Measurements from ENCODE around the gene WNT7B. TPM values are rescaled to one million over a fixed set of nuclear protein-coding genes. Genes with fewer than 3 reads are reported as not detected.

Gene WNT7B
- total RNA-seq, 2 experiments from 2014 or later, result not detected

DNA sequence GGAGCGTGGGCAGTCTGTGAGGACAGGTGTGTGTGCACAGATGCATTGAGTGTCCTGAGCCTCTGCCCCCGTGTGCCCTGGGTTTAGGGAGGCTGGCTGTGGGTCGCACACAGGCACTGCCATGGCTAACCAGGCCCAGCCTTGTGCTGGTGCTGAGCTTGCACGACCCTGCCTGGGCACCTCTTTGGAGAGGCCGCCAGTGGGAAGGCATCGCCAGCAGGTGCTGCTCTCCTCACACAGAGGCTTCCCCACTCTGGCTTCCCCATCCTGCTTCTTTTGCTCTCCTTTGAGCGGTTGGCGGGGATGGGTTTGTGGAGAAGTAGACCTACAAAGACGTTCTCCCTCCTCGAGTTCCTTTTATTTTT lies 4.1 kb downstream of the WNT7B start:
- Mint-ChIP-seq H3K4me1 (ENCODE audit: low read depth) (no peaks in the 10 kb centered on the region), H3K36me3 (ENCODE audit: low read depth) (no peaks in the 10 kb centered on the region), H3K4me3 (no peak overlapping the region), H3K27me3 (peaks cover 55% of the 10 kb centered on the region), H3K9me3 (no peaks in the 10 kb centered on the region), H3K27ac (no peak overlapping the region)
- POLR2A ChIA-PET, result no interaction called here
- Histone ChIP-seq H3K9me3 (ENCODE audit: control insufficient read depth in 1 of 2, insufficient read depth in 1 of 2, low read length in 2 of 2) (peaks cover 0 to 15% of the 10 kb centered on the region in 2 experiments), H3K36me3 (ENCODE audit: insufficient read depth, low read length) (no peaks in the 10 kb centered on the region), H3K27me3 (ENCODE audit: control insufficient read depth in 1 of 2, insufficient read depth in 2 of 2, low read length in 2 of 2) (peaks cover 46 to 76% of the 10 kb centered on the region in 2 experiments), H3K4me1 (ENCODE audit: insufficient read depth, low read length) (peaks cover 23% of the 10 kb centered on the region), H3K4me3 (ENCODE audit: low read length) (no peak overlapping the region), H3K27ac (ENCODE audit: low read depth in 1 of 2, low read length in 2 of 2) (no peak overlapping the region)
- intact Hi-C loops (cut with DNase I, micrococcal nuclease), result no loop called here
- CTCF ChIA-PET, result no interaction called here
- no peak for ATAC-seq (ENCODE audit: poor library complexity)
- no peak for DNase-seq
- TF ChIP-seq, protein P1, sequence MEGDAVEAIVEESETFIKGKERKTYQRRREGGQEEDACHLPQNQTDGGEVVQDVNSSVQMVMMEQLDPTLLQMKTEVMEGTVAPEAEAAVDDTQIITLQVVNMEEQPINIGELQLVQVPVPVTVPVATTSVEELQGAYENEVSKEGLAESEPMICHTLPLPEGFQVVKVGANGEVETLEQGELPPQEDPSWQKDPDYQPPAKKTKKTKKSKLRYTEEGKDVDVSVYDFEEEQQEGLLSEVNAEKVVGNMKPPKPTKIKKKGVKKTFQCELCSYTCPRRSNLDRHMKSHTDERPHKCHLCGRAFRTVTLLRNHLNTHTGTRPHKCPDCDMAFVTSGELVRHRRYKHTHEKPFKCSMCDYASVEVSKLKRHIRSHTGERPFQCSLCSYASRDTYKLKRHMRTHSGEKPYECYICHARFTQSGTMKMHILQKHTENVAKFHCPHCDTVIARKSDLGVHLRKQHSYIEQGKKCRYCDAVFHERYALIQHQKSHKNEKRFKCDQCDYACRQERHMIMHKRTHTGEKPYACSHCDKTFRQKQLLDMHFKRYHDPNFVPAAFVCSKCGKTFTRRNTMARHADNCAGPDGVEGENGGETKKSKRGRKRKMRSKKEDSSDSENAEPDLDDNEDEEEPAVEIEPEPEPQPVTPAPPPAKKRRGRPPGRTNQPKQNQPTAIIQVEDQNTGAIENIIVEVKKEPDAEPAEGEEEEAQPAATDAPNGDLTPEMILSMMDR (IDR thresholded peaks at IDR 0.05), result no peak

- ChIA-PET CTCF (no interaction called here), POLR2A (no interaction called here)
- H3K4me1 Mint-ChIP-seq (ENCODE audit: low read depth), result no peaks in the 10 kb centered on the region
- intact Hi-C loops (cut with DNase I, micrococcal nuclease), result no loop called here
- H3K27ac ChIP-seq (ENCODE audit: low read depth in 1 of 2, low read length in 2 of 2), result no peak overlapping the region
- H3K27me3 ChIP-seq (ENCODE audit: control insufficient read depth in 1 of 2, insufficient read depth in 2 of 2, low read length in 2 of 2), result peaks cover 43 to 71% of the 10 kb centered on the region in 2 experiments
- H3K4me3 ChIP-seq (ENCODE audit: low read length), result no peak overlapping the region
- H3K9me3 Mint-ChIP-seq, result no peaks in the 10 kb centered on the region
- no peak for DNase-seq
- TF ChIP-seq, protein P1 (IDR thresholded peaks at IDR 0.05), result no peak
- ATAC-seq (ENCODE audit: poor library complexity), result no peak
- no peak overlapping the region for H3K4me3 Mint-ChIP-seq
- H3K27ac Mint-ChIP-seq, result no peak overlapping the region
- H3K36me3 ChIP-seq (ENCODE audit: insufficient read depth, low read length), result no peaks in the 10 kb centered on the region
- peaks cover 0 to 11% of the 10 kb centered on the region in 2 experiments for H3K9me3 ChIP-seq (ENCODE audit: control insufficient read depth in 1 of 2, insufficient read depth in 1 of 2, low read length in 2 of 2)
- peaks cover 50% of the 10 kb centered on the region for H3K27me3 Mint-ChIP-seq
- peaks cover 18% of the 10 kb centered on the region for H3K4me1 ChIP-seq (ENCODE audit: insufficient read depth, low read length)
- H3K36me3 Mint-ChIP-seq (ENCODE audit: low read depth), result no peaks in the 10 kb centered on the region
Observed at GRCh38 chr22:45972091-45972888, 4.7 kb downstream of the WNT7B start.

DNA sequence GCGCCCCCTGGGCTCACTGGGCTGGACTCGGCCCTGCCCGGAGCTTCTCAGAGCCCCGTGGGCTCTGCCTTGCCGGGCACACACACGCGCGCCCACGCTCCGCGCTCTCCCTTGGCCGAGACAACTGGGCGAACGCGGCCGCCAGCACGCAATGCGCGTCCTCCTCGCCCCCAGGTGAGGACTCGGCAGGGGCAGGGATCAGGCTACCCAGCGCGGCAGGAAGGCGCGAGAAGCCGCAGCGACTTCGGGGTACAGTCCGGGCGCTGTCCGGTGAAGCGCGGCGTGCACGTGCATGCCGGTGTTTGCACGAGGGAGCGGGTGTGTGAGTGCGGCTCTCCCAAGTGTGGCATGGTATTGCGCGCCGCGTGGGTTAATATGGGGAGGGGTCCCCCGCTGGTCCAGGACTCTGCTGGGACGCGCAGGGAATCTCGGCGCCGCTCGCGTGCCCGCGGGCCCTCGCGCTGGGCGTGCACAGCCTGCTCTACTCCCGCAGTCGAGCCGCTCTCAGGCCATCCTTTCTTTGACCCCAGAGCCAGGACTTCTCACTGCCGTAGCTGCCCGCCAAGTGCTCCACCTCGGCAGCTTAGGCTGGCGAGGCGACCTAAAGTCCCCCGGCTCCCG lies 5.4 kb downstream of the WNT7B start:
- Histone ChIP-seq H3K27me3 (ENCODE audit: control insufficient read depth in 1 of 2, insufficient read depth in 2 of 2, low read length in 2 of 2) (peaks cover 42 to 70% of the 10 kb centered on the region in 2 experiments), H3K4me1 (ENCODE audit: insufficient read depth, low read length) (peaks cover 17% of the 10 kb centered on the region), H3K36me3 (ENCODE audit: insufficient read depth, low read length) (no peaks in the 10 kb centered on the region), H3K27ac (ENCODE audit: low read depth in 1 of 2, low read length in 2 of 2) (no peak overlapping the region), H3K9me3 (ENCODE audit: control insufficient read depth in 1 of 2, insufficient read depth in 1 of 2, low read length in 2 of 2) (peaks cover 0 to 14% of the 10 kb centered on the region in 2 experiments), H3K4me3 (ENCODE audit: low read length) (no peak overlapping the region)
- ATAC-seq (ENCODE audit: poor library complexity), result no peak
- Mint-ChIP-seq H3K27me3 (peaks cover 50% of the 10 kb centered on the region), H3K36me3 (ENCODE audit: low read depth) (no peaks in the 10 kb centered on the region), H3K4me3 (no peak overlapping the region), H3K27ac (no peak overlapping the region), H3K4me1 (ENCODE audit: low read depth) (no peaks in the 10 kb centered on the region), H3K9me3 (no peaks in the 10 kb centered on the region)
- intact Hi-C loops (cut with DNase I, micrococcal nuclease), result no loop called here
- POLR2A ChIA-PET, result no interaction called here
- DNase-seq, result no peak
- TF ChIP-seq, protein P1 (IDR thresholded peaks at IDR 0.05), result no peak
- CTCF ChIA-PET, result no interaction called here

Data from CD4-positive, alpha-beta T cell (primary cell).